Stomach (tissue), 4 donors: ENCODE measurements around the gene TJAP1.

Experiments
- POLR2A ChIP-seq, 4 donors: fragments of 450-650 bp; IDR thresholded peaks; one replicate each; pipeline ENCODE4 v1.6.1; 2016; ENCODE audit warnings: antibody characterized with exemption in 4 of 4, control low read depth in 2 of 4, mild to moderate bottlenecking in 1 of 4, moderate library complexity in 1 of 4
- TF ChIP-seq, protein P1 (sequence below), 7 experiments: fragments of 450-650 bp in 4 of 7; fragments of 200-600 bp in 3 of 7; sonication (generic) in 3 of 7; IDR thresholded peaks; one replicate each; pipeline ENCODE4 v1.5.1; 2016 to 2019; ENCODE audit warnings: antibody characterized with exemption in 7 of 7, control low read depth in 2 of 7, mild to moderate bottlenecking in 1 of 7

DNA sequence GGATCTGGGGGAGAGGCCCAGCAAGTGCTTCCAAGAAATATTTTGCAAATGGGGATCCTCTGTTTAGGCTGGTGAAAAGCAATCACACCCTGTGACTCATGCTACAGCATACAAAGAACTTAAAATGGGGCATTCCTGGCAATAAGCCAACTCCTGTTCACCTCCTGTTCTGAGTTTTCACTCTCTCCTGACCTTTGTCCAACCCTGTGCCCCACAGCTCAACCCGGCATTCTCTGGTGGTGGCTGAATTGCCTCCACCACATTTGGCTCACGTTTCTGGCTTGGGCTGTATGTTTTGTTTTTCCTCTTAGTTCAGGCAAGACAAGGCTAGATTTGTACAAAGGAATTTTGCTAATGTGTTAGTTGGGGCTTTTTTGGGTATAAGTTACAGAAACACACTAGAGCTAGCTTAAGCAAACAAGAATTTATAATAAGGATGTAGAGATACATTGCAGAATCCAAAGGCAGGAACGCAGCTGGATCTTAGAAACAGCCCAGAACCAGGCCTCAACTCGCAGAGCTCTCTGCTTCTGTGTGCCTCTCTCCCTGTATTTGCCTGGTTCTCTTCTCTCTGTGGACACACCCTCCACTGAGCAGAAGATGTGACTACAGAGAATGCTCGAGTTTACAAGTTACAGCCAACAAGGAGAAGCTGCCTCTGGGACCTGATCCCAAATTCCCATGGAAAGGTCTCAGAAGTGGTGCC lies 40.6 kb upstream of the TJAP1 start:
- TF ChIP-seq POLR2A (IDR thresholded peaks at IDR 0.05), result no peak
- TF ChIP-seq, protein P1, sequence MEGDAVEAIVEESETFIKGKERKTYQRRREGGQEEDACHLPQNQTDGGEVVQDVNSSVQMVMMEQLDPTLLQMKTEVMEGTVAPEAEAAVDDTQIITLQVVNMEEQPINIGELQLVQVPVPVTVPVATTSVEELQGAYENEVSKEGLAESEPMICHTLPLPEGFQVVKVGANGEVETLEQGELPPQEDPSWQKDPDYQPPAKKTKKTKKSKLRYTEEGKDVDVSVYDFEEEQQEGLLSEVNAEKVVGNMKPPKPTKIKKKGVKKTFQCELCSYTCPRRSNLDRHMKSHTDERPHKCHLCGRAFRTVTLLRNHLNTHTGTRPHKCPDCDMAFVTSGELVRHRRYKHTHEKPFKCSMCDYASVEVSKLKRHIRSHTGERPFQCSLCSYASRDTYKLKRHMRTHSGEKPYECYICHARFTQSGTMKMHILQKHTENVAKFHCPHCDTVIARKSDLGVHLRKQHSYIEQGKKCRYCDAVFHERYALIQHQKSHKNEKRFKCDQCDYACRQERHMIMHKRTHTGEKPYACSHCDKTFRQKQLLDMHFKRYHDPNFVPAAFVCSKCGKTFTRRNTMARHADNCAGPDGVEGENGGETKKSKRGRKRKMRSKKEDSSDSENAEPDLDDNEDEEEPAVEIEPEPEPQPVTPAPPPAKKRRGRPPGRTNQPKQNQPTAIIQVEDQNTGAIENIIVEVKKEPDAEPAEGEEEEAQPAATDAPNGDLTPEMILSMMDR (IDR thresholded peaks at IDR 0.05), result no peak
